ENCODE data around the gene MMP15.
"Not testable (repeated sequence)": the region's sequence is repeated elsewhere in the genome, so short reads cannot be mapped to it uniquely, and the experiment has no call there.

MMP15 gene

DNA sequence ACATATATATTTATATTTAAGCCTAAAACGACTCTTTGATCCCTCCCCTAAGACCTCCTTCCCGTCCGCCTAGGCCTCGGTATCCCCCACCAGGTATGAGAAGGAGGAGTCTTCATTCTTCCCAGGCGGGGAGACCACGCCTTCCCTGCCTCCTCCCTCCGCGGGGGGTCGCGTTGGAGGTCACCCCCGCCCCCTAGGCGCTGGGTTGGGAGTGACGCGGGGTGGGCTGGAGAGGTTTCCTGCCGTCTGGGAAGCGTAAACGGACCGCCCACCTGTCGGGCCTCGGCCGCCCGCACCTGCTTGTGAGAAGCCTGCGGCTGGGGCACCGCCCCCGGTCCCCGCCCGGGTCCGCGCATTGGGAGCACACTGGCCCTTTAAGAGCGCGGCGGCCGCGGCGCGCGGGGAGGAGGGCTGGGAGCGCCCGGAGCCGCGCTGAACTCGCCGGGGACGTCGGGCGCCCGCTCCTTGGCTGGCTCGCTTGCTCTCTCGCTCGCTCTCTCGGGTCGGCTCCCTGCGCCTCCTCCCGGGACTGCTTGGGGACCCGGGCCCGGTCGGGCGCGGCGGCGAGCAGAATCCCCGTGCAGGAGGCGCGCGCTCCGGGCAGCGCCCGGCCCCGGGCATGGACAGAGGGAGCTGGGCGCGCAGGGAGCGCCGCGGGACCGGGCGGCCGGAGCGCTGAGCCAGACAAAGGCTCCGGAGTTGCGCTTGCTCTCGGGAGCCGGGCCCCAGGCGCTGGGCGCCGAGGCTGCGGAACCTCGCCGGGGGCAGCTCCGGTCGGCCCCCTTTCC is at the start of gene MMP15:
Gene MMP15 (plus strand): TSS at position 404 of the 788 bp plus-strand sequence. CDS start 597 bp downstream, outside the sequence.
- DNase-seq: peak; percentile 49

- DNase-seq: no peak
These were observed 49.2 kb upstream of the MMP15 start for GRCh38 chr16:57976331-57976796.

- DNase-seq: no peak
These were observed 48.0 kb upstream of the MMP15 start for GRCh38 chr16:57977418-57978069.

GRCh38 chr16:57978070-57978465 is 47.5 kb upstream of the MMP15 start:
- DNase-seq: not testable (repeated sequence)

DNA sequence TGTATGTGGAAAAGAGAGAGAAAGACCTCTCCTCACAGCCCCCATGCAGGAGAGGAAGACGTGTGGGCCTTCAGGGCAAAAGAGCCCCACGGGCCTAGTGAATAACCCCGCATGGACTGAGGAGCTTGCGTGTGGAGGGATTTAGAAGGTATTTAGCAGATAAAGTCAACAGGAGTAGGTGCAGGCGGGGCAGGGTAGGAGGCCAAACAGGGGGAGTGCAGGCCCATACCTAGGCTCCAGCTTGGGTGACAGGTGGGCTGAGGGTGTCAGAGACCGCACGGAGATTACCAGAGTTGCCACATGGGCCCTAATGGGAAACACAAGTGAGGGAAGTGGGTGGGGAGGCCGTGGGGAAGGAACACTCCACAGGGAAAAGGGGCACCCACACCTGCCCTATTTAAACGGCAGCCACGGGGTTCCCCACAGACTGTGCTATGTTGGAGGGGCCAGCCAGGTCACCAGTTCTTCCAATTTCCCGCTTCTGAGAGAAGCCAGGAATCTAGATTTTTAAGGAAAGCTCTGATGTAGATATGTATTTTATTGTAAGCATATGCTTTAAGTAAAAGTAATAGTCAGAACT is 46.5 kb upstream of the MMP15 start:
- no peak for DNase-seq

GRCh38 chr16:57981636-57982035 is 43.9 kb upstream of the MMP15 start:
- no peak for DNase-seq

DNA sequence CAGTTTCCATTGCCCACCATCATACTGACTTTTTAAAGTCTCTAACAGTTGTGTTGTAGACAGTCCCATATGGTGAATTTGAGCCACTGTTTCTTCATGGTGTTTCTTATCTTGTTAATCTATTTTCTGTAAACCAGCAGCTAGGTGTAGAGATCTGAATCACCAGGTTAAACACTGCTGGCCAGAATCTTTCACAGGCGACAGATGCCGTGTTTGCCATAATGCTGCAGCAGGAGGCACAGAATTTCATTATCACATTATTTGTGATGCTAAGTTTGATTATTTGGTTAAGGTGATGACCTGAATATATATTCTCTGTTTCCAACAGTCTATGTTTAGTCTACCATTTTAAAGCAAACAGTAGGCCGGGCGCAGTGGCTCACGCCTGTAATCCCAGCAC is 43.2 kb upstream of the MMP15 start:
- DNase-seq: no peak

GRCh38 chr16:57984443-57985203 is 40.9 kb upstream of the MMP15 start:
- peak; percentile 87 for DNase-seq

GRCh38 chr16:57985204-57986181 is 40.1 kb upstream of the MMP15 start:
- DNase-seq: no peak

- no peak for DNase-seq
These were observed 39.4 kb upstream of the MMP15 start for GRCh38 chr16:57986196-57986595.

DNA sequence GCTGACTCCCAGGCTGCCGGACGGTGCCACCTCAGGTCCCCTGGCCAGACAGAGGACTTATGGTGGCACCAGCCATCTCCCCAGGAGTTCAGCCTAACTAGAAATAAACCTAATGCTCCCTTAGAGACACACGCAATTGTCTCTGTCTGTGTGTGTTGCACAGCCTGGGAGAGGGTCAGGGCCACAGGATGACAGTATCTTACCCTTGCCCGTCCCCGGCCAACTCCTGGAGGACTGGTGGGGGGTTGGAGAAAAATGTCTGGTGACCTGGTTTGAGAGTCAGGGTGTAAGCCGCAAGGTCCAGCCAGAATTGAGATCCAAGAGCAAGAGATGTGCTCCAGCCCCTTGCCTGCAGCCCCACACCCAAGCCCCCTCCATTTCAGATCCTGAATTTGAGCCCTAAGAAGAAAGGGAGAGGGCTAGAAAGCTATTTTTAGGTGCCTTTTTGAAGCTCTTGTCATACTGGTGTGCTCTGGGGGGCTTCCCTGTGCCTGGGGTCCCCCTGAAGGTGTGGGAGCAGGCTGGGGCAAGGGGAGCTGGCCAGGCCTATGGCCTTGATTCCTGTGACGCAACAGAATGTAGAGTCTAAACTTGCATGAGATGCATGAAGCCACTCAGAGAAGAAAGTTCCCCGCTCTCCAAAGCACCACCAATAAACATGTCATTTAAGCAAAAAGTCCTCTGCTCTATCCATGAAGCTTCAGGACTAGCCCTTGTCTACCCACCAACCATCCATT is 37.9 kb upstream of the MMP15 start:
- DNase-seq: no peak

DNA sequence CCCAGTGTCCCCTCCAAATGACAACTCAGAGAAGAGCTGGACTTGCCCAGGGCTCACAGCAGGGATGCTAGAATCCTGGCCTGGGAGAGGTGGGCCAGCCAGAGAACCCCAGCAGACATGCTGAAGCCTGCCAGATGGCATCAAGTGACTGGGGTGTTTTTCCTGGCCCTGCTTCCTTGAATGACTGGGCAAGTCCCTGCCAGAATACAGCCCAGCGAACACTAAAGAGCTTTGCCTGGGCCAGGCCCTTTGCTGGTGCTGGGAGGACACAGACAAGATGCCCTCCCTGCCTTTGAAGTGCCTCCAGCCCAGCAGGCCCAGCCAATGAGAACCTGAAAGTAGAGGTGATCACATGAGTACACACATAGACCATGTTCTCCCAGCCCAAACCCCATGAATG is 36.6 kb upstream of the MMP15 start:
- DNase-seq: no peak

GRCh38 chr16:57991551-57992059 is 33.9 kb upstream of the MMP15 start:
- DNase-seq: no peak

GRCh38 chr16:57992084-57992483 is 33.5 kb upstream of the MMP15 start:
- no peak for DNase-seq

DNA sequence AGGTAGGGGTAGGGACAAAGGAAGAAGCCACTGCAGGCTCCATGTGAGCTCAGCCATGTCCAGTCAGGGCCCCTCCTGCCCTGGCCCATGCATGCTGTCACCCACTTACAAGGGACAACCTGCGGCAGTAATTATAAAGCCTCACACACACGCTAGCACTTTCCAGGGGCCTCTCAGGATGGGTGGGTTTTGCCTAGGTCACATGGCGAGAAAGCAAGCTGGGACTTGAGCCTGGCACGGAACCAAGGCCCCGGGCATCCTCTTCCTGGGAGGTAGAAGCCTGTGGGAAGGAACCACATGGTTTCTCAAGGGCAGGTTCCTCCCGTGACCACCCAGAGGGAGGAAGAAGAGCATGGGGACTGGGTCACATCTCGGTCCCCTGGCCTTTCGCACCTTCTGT is 32.1 kb upstream of the MMP15 start:
- no peak for DNase-seq

- DNase-seq: no peak
These were observed 31.7 kb upstream of the MMP15 start for GRCh38 chr16:57993897-57994296.

DNA sequence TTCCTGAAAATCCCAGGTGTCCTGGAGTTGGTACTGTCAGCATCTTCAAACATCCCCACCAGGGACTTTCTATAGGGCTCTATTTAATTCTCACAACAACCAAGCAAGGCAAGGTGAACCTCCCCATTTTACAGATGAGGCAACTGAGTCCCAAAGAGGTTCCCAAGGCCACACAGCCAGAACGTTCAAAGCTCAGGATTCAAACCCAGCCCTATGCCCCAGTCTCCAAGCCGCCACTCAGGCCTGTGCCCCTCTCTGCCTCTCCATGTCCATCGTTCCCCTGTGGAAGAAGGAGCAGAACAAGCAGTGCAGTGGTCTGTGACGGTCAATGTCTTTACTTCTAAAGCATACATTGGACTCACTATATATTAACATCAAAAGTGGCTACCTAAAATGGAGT is 31.2 kb upstream of the MMP15 start:
- no peak for DNase-seq

DNA sequence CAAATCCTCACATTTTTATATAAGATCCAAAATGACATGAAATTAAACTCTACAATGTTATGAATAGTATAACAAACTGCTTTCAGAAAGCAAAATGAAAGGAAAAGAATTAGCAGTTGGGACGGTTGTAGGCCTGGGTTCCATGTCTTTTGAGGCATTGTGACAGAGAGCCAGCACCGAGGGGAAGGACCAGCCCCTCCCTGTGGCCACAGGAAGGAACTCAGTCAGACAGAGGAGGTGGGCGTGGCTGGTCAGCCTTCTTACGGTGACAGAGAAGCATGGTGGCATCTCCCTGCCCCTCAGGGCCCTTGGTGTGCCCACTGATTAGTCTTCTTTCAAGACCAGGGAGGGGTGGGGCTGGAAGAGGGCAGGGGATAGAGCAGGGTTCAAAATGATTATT is 30.8 kb upstream of the MMP15 start:
- peak; percentile 36 for DNase-seq

GRCh38 chr16:57995721-57996405 is 29.7 kb upstream of the MMP15 start:
- no peak for DNase-seq

GRCh38 chr16:57996406-57997175 is 29.0 kb upstream of the MMP15 start:
- DNase-seq: no peak
